ENCODE measurements around the gene PRKN. TPM values are rescaled to one million over a fixed set of nuclear protein-coding genes. Genes with fewer than 3 reads are reported as not detected.
"Not testable (repeated sequence)": the region's sequence is repeated elsewhere in the genome, so short reads cannot be mapped to it uniquely, and the experiment has no call there.

Gene PRKN
- total RNA-seq, 6 experiments from 2014 or later = 0.32 TPM; not detected in 5

DNA sequence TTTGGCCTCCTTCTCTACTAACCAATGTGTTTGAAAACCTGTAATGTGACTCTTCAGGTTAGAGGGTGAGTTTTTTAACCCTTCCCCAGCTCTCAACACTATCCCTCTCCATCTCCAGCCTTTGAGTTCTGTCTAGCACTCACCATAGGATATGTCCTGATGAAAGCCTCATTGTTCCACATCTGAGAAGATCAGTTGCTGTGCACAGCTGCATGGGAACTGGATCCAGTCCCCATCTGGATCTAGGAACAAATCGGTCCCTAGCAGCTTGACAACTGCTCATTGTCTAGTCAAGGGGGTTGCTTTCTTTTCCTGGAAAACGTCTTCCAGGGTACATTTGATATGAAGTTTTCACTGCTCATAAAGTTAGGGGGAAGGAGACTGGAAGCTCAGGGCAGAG, 1408.3 kb downstream of the PRKN start:
- H3K4me1 Mint-ChIP-seq (ENCODE audit: low read depth) = no peaks in the 10 kb centered on the region
- TF ChIP-seq CTCF (IDR thresholded peaks at IDR 0.05) = no peak
- no peak overlapping the region for H3K4me3 Mint-ChIP-seq
- no peak for DNase-seq
- no peaks in the 10 kb centered on the region for H3K9me3 Mint-ChIP-seq
- H3K27me3 Mint-ChIP-seq (ENCODE audit: insufficient read depth) = peaks cover 6% of the 10 kb centered on the region
- H3K27ac Mint-ChIP-seq = no peak overlapping the region
- no peaks in the 10 kb centered on the region for H3K36me3 Mint-ChIP-seq (ENCODE audit: low read depth)

GRCh38 chr6:161318456-161318855, 1409.1 kb downstream of the PRKN start:
- Mint-ChIP-seq H3K4me1 (ENCODE audit: low read depth) (no peaks in the 10 kb centered on the region), H3K9me3 (no peaks in the 10 kb centered on the region), H3K4me3 (no peak overlapping the region), H3K36me3 (ENCODE audit: low read depth) (no peaks in the 10 kb centered on the region), H3K27me3 (ENCODE audit: insufficient read depth) (peaks cover 7% of the 10 kb centered on the region), H3K27ac (no peak overlapping the region)
- no peak for TF ChIP-seq CTCF (IDR thresholded peaks at IDR 0.05)
- no peak for DNase-seq

DNA sequence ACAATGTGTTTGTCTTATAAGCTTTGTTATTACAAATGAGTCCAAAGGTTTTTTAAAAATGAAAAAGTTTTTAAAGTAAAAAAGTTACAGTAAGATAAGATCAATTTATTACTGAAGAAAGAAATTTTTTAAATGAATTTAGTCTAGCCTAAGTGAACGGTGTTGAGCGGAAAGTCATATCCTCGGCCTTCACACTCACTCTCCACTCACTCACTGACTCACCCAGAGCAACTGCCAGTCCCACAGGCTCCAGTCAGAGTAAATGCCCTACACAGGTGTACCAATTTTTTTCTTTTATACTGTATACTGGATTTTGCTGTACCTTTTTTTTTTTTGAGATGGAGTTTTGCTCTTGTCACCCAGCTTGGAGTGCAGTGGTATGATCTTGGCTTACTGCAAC, 1411.0 kb downstream of the PRKN start:
- H3K27ac Mint-ChIP-seq = no peak overlapping the region
- H3K4me3 Mint-ChIP-seq = no peak overlapping the region
- H3K27me3 Mint-ChIP-seq (ENCODE audit: insufficient read depth) = peaks cover 5% of the 10 kb centered on the region; the same call in 1 of the 2 replicates
- no peaks in the 10 kb centered on the region for H3K36me3 Mint-ChIP-seq (ENCODE audit: low read depth)
- no peak for DNase-seq
- H3K9me3 Mint-ChIP-seq = no peaks in the 10 kb centered on the region
- TF ChIP-seq CTCF (IDR thresholded peaks at IDR 0.05) = no peak
- no peaks in the 10 kb centered on the region for H3K4me1 Mint-ChIP-seq (ENCODE audit: low read depth)

DNA sequence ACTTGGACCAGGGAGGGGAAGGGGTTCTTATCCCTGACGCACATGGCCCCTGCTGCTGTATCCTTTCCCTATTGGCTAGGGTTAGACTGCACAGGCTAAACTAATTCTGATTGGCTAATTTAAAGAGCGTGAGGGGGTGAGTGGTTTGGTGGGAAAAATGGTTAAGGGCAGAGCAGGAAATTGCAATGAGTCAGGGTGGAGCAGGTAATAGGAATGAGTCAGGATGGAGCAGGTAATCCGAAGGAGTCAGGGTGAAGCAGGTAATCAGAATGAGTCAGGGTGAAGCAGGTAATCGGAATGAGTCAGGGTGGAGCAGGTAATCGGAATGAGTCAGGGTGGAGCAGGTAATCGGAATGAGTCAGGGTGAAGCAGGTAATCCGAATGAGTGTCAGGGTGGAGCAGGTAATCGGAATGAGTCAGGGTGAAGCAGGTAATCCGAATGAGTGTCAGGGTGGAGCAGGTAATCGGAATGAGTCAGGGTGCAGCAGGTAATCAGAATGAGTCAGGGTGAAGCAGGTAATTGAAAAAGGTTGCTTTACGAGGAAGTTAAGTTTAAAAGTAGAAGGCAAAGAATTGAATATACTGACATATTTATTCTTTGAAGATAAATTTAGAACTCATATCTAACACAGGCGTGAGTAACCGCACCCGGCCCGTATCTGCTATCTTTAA, 1412.2 kb downstream of the PRKN start:
- DNase-seq; H3K9me3 Mint-ChIP-seq; H3K4me3 Mint-ChIP-seq; H3K27ac Mint-ChIP-seq; H3K36me3 Mint-ChIP-seq (ENCODE audit: low read depth); H3K4me1 Mint-ChIP-seq (ENCODE audit: low read depth): not testable (repeated sequence)
- H3K27me3 Mint-ChIP-seq (ENCODE audit: insufficient read depth) = peaks cover 15% of the 10 kb centered on the region; the same call in 1 of the 2 replicates

DNA sequence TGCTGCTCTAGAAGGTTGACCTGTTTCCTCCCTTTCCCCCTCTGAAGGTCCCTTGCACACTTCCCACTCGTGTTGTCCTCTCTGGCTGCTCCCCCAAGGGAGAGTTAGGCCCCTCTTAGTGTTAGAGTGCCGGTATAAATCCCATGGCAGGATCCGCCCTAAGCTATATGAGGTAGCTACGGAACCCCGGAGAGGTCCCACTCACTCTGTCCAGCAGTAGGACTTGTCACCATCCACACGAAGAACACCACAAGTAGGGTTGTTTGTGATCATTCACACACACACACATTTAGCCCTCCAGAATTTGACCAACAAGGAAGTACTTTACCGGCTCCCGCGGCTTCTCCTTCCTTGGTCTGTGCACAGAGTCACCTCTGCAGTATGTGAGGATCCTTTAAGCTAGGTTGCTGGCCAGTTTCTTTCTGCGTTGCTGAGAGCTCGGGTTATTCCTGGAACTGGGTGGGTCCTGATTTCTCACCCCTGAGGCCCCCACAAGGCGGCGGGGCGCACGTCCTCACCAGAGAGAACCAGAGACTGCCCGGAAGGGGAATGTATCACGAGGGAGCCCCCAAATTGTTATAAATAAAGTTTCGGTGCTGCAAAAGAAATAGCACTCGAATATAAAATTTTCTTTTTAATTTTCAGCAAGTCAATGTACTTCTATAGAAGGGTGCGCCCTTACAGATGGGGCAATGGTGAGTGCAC, 1412.9 kb downstream of the PRKN start:
- H3K27ac Mint-ChIP-seq; DNase-seq; H3K4me1 Mint-ChIP-seq (ENCODE audit: low read depth); H3K9me3 Mint-ChIP-seq; H3K4me3 Mint-ChIP-seq; H3K36me3 Mint-ChIP-seq (ENCODE audit: low read depth): not testable (repeated sequence)
- H3K27me3 Mint-ChIP-seq (ENCODE audit: insufficient read depth) = peaks cover 21% of the 10 kb centered on the region

DNA sequence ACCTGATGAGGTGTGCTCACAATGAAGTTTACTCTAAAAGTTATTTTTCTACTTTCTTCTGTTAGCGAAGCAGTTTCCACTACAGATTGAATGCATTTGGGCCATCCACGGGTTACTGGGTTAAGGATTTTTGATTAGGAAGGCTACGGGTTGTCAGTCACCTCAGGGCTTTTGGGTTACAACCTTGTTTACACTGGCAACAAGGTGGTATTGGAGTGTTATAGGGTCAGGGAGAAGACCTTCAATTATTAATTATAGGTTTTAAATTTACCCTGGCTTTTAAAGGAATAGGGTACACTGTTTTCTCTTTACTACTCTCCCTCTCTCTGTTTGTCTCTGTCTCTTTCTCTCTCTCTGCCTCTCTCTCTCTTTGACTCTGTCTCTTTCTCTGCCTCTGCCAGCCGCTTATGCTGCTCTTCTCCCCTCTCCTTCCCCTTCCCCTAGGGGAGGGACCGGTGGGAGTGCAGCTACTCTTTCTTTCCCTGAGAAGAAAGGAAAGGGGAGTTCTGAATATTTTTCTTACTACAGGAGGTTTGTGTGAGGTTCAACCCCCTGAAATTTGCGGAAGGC, 1413.5 kb downstream of the PRKN start:
- no peak for TF ChIP-seq CTCF (IDR thresholded peaks at IDR 0.05)

DNA sequence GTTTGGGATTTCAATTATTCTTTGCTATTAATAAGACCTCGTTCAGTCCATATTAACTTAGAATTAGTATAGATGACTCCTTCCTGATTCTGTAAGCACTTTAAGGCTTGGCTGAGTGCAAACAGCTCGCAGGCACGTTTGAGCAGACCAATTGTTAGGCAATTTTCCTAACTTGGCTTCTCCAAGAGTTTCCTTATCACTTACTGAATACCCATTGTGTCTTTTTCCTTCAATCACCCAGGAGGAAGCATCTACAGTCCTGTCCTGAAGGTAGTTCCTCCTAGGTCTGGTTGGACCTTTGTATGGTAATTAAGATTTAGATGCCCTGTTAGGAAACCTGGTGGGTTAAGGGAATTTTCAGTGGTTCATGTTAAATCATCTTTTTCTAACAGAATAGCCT, 1414.1 kb downstream of the PRKN start:
- H3K9me3 Mint-ChIP-seq; H3K4me1 Mint-ChIP-seq (ENCODE audit: low read depth); H3K36me3 Mint-ChIP-seq (ENCODE audit: low read depth); DNase-seq; H3K4me3 Mint-ChIP-seq; H3K27ac Mint-ChIP-seq: not testable (repeated sequence)
- H3K27me3 Mint-ChIP-seq (ENCODE audit: insufficient read depth) = peaks cover 20% of the 10 kb centered on the region

More for the DNA sequence above, 1413.5 kb downstream of the PRKN start:
- H3K27me3 Mint-ChIP-seq (ENCODE audit: insufficient read depth) = peaks cover 20% of the 10 kb centered on the region
- H3K4me1 Mint-ChIP-seq (ENCODE audit: low read depth) = no peaks in the 10 kb centered on the region
- H3K9me3 Mint-ChIP-seq = no peaks in the 10 kb centered on the region
- no peak overlapping the region for H3K27ac Mint-ChIP-seq
- H3K36me3 Mint-ChIP-seq (ENCODE audit: low read depth) = no peaks in the 10 kb centered on the region
- no peak overlapping the region for H3K4me3 Mint-ChIP-seq
- DNase-seq = no peak

DNA sequence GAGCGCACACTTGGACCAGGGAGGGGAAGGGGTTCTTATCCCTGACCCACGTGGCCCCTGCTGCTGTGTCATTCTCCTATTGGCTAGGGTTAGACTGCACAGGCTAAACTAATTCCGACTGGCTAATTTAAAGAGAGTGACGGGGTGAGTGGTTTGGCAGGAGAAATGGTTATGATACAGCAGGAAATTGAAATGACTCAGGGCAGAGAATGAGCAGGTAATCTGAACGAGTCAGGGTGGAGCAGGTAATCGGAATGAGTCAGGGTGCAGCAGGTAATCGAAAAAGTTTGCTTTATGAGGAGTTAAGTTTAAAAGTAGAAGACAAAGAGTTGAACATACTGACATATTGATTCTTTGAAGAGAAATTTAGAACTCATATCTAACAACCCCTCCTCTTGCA, 1417.8 kb downstream of the PRKN start:
- not testable (repeated sequence) for H3K9me3 Mint-ChIP-seq; DNase-seq; H3K4me1 Mint-ChIP-seq (ENCODE audit: low read depth); H3K27ac Mint-ChIP-seq; H3K4me3 Mint-ChIP-seq; H3K36me3 Mint-ChIP-seq (ENCODE audit: low read depth)
- peaks cover 28% of the 10 kb centered on the region for H3K27me3 Mint-ChIP-seq (ENCODE audit: insufficient read depth)
